ENCODE measurements around the gene KLF15.

KLF15 gene

DNA sequence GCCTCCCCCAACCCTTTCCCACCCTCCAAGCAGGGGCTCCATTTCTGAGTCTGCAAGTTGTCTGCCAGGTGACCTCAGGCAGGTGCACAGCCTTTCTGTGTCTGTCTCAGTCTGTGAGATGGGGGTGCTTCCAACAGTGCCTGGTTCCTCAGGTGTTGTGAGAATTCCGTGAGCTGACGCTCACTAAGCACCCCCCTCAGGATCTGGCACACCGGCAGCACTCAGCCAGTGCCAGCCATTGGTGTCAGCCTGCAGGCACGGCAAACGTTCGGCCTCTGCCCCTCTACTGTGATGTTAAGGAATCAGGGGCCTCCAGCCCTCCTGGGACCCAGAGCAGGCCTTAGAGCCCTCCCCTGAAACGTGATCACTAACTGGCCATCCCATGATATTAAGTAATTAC lies 2.4 kb downstream of the KLF15 start:
- Histone ChIP-seq H3K27ac (ENCODE audit: insufficient read depth, low read depth, low read length, poor library complexity, severe bottlenecking) (no peak overlapping the region), H3K9me3 (ENCODE audit: control insufficient read depth, low read length) (no peaks in the 10 kb centered on the region), H3K4me3 (ENCODE audit: insufficient read depth, low read depth, low read length) (no peak overlapping the region), H3K4me1 (ENCODE audit: control insufficient read depth, insufficient read depth, low read length) (peaks cover 7% of the 10 kb centered on the region), H3K36me3 (ENCODE audit: control insufficient read depth, insufficient read depth, low read length) (no peaks in the 10 kb centered on the region), H3K27me3 (ENCODE audit: control insufficient read depth, insufficient read depth, low read length, poor library complexity, severe bottlenecking) (peaks cover 31% of the 10 kb centered on the region)
- 76 to 83% methylated on average over 6 of the region's 7 CpGs for WGBS, 2 experiments

DNA sequence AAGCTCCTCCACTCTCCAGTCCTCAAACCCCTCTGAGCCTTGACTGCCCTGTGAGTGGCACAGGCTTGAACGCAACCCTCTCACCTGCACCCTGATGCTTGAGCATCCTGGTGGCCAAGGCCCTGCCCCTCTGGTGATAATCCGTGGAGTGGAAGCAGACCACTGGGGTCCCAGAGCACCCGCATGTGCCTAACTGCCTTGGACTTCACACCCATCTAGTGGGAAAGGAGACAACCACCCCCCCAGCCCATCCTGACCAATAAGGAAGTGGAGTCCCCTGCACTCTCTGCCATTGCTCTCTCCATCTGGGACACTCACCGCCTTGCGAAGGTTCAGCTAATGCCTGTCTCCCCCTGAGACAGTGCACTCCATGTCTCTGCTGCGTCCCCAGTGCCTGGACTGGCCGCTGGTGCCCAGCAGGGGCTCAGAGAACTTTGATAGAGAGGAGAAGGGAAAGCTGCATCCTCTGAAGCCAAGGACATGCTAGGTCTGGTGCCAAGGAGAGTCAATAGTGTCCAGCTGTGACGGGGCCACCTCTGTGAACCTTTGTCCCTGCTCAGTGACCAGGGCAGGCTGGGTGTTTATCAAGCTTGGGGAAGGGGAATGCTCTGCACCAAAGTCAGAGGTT lies 3.4 kb downstream of the KLF15 start:
- Histone ChIP-seq H3K4me3 (ENCODE audit: insufficient read depth, low read depth, low read length) (no peak overlapping the region), H3K27ac (ENCODE audit: insufficient read depth, low read depth, low read length, poor library complexity, severe bottlenecking) (no peak overlapping the region), H3K36me3 (ENCODE audit: control insufficient read depth, insufficient read depth, low read length) (no peaks in the 10 kb centered on the region), H3K4me1 (ENCODE audit: control insufficient read depth, insufficient read depth, low read length) (peaks cover 7% of the 10 kb centered on the region), H3K9me3 (ENCODE audit: control insufficient read depth, low read length) (no peaks in the 10 kb centered on the region), H3K27me3 (ENCODE audit: control insufficient read depth, insufficient read depth, low read length, poor library complexity, severe bottlenecking) (peaks cover 23% of the 10 kb centered on the region)
- WGBS, 2 experiments: 88 to 94% methylated on average over 8 of the region's 8 CpGs

DNA sequence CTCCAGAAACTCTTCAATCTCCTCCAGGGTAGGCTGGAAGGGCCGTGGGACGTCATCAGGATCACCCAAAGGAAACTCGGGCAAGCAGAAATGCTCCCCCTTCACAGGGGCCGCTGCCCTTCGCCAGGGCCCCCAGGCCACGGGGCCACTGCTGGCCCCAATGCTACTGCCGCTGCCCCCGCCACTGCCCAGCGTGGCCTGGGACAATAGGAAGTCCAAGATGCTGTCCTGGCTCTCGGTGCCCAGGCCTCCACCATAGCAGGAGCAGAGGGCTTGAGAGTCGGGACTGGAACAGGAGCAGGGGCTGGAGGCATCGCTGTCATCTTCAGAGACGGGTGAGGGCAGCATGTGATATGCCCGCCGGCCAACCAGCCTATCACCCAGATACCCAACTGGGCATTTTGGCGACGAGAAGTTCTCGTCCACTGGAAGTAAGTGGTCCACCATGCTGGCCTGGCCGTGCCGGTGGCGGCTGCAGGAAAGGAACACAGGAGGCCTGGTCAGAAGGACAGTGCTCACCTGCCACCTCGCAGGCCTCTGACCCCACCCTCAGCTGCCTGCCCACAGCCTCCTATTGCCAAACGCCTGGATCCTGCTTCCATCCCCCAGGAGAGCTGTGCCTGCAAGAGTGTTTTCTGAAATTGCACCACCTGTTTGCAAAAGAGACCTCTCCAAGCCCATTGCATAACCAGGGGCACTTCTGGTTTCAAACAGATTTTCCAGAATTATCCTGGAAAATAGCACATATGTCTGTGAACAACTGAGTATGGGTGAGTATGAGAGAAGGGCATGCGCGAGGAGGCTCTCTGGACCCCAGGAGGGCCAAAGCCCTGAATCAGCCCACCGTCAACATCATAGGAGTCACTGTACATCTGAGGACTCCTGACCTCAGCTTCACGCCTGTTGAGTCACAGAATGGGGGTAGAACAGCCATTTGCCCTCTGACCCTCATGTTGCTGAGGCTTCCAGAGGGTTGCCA lies 4.4 kb downstream of the KLF15 start:
- H3K9me3 ChIP-seq (ENCODE audit: control insufficient read depth, low read length): no peaks in the 10 kb centered on the region
- H3K4me1 ChIP-seq (ENCODE audit: control insufficient read depth, insufficient read depth, low read length): peaks cover 7% of the 10 kb centered on the region
- H3K4me3 ChIP-seq (ENCODE audit: insufficient read depth, low read depth, low read length): no peak overlapping the region
- H3K27me3 ChIP-seq (ENCODE audit: control insufficient read depth, insufficient read depth, low read length, poor library complexity, severe bottlenecking): peaks cover 12% of the 10 kb centered on the region
- WGBS, 2 experiments: 94 to 95% methylated on average over 27 of the region's 27 CpGs
- no peaks in the 10 kb centered on the region for H3K36me3 ChIP-seq (ENCODE audit: control insufficient read depth, insufficient read depth, low read length)
- no peak overlapping the region for H3K27ac ChIP-seq (ENCODE audit: insufficient read depth, low read depth, low read length, poor library complexity, severe bottlenecking)

DNA sequence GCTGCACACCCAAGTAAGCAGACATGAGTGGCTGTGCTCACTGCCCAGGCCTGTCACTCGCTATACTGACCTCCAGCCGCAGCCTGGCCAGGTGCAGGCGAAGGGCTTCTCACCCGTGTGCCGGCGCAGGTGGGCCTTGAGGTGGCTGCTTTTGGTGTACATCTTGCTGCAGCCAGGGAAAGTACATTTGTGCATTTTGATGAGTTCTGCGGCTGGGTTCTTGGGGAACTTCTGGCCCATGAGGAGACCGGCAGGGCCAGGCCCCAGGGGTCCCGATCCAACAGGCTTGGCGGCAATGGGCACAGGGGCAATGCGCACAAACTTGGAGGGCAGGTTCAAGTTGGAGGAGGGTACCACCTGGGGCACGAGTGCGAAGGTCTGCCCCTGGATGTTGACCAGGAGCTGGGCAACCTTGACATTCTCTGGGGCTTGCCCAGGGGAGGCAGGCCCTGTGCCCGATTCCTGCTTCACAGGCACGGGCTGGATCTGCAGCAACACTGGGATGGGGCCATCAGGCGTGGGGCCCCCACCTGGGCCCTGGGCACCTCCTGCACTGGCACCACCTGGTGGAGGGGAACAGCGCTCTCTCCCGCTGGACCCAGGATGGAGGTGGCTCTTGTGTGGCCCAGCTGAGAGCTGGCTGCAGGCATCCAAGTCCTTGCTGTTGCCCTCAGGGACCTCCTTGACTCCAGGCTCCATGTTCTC lies 5.3 kb downstream of the KLF15 start:
- Histone ChIP-seq H3K9me3 (ENCODE audit: control insufficient read depth, low read length) (no peaks in the 10 kb centered on the region), H3K36me3 (ENCODE audit: control insufficient read depth, insufficient read depth, low read length) (no peaks in the 10 kb centered on the region), H3K27ac (ENCODE audit: insufficient read depth, low read depth, low read length, poor library complexity, severe bottlenecking) (no peak overlapping the region), H3K4me3 (ENCODE audit: insufficient read depth, low read depth, low read length) (no peak overlapping the region), H3K4me1 (ENCODE audit: control insufficient read depth, insufficient read depth, low read length) (peaks cover 7% of the 10 kb centered on the region), H3K27me3 (ENCODE audit: control insufficient read depth, insufficient read depth, low read length, poor library complexity, severe bottlenecking) (peaks cover 9% of the 10 kb centered on the region)
- 95% methylated on average over 18 of the region's 18 CpGs for WGBS, 2 experiments

DNA sequence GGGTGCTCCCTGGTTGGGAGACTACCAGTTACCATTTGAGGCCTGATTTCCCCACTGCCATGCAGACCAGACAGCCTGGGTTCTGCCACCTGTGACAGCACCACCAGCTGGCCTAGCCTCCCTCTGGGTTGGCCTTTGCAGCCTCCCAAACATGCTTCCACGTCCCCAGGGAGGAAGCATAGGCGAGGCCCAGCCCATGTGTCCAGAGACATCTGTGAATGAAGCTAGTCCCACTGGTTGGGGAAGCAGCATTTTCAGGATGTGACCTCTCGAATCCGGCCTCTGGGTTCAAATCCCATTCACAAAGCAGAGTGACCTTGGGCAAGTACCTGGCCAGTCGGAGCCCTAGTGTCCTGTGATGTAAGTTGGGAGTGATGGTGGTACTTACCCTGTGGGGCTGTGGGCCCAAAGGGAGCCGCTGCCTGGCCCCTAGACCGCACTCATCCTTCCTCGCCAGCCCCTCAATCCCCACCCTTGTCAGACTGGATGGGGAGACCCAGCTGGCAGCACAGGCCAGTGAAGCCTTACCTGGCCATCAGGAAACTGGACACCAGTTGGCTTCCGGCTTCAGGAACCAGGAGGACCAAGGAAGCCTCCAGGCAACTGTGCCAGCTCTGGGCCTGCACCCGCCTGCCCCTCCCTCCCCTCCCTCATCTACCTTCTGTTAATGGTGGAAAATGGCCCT lies 6.0 kb downstream of the KLF15 start:
- H3K27me3 ChIP-seq (ENCODE audit: control insufficient read depth, insufficient read depth, low read length, poor library complexity, severe bottlenecking): peaks cover 2% of the 10 kb centered on the region
- H3K9me3 ChIP-seq (ENCODE audit: control insufficient read depth, low read length): no peaks in the 10 kb centered on the region
- no peak overlapping the region for H3K4me3 ChIP-seq (ENCODE audit: insufficient read depth, low read depth, low read length)
- no peak overlapping the region for H3K27ac ChIP-seq (ENCODE audit: insufficient read depth, low read depth, low read length, poor library complexity, severe bottlenecking)
- 92 to 94% methylated on average over 10 of the region's 10 CpGs for WGBS, 2 experiments
- peaks cover 3% of the 10 kb centered on the region for H3K4me1 ChIP-seq (ENCODE audit: control insufficient read depth, insufficient read depth, low read length)
- H3K36me3 ChIP-seq (ENCODE audit: control insufficient read depth, insufficient read depth, low read length): no peaks in the 10 kb centered on the region

DNA sequence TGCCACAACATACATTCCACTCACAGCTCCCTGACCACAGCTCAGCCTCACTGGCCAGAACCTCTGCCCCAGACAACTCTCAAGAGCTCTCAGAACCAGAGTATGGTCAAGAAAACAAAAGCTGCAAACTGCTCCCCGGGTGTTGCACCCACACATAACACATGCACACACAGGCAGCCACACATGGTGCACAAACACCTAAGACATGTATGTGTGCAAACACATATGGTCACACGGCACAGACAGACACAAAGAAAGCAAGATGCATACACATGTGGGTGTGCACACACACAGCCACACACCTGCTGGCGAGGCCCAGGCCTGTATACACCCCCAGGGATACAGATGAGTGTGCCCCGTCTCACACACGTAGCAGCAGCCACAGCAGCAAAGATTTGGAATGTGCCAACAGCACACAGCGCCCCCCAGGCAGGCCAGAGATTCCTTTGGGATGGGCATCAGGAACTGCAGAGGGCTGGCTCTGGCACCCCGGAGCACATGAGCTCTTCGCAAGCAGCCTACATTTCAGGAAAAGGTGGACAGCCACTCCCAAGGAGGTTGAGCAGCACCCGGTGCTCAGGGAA lies 6.6 kb downstream of the KLF15 start:
- H3K36me3 ChIP-seq (ENCODE audit: control insufficient read depth, insufficient read depth, low read length): no peaks in the 10 kb centered on the region
- no peaks in the 10 kb centered on the region for H3K27me3 ChIP-seq (ENCODE audit: control insufficient read depth, insufficient read depth, low read length, poor library complexity, severe bottlenecking)
- no peaks in the 10 kb centered on the region for H3K9me3 ChIP-seq (ENCODE audit: control insufficient read depth, low read length)
- H3K27ac ChIP-seq (ENCODE audit: insufficient read depth, low read depth, low read length, poor library complexity, severe bottlenecking): no peak overlapping the region
- WGBS, 2 experiments: 91 to 93% methylated on average over 9 of the region's 9 CpGs
- H3K4me1 ChIP-seq (ENCODE audit: control insufficient read depth, insufficient read depth, low read length): no peaks in the 10 kb centered on the region
- no peak overlapping the region for H3K4me3 ChIP-seq (ENCODE audit: insufficient read depth, low read depth, low read length)

DNA sequence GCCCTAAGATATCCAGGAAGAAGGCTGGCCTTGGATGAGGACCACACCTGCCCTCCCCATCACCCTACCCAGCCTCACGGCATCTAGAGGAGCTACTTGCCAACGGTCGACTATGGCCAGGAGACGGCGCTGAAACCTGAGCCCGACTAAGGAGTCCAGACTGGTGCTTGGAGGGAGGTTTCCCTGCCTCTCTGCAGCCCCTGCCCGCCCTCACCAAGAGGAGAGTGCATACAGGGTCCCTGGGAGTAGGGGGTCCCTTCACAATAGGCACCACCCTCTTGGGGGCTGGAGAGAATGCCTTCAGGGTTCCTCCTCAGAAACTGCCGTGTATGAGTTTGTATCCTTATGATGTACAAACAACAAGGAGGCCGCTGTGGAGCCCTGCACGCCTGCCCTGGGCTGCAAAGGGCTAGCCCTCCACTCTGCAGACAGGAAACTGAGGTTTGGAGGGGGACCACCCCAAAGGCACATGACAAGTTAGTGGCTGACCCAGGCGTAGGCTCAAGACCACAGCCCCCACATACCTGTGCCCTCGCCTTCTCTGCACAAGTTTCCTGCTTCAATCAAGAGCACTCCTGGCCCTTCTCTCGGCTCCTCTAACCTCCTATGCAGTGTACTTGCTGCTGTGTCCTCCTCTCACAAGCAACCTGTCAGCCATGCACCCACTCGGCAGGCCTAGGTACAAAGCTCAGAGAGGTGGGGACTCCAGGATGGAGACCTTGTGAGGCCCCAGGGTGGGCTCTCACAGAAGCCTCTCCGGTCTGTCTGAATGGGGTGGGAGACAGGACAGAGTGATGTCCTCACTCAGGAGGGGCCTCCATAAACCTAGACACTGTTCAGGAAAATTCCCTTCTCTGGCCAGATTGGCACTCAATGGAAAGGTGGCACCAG lies 7.4 kb downstream of the KLF15 start:
- Histone ChIP-seq H3K4me3 (ENCODE audit: insufficient read depth, low read depth, low read length) (no peak overlapping the region), H3K36me3 (ENCODE audit: control insufficient read depth, insufficient read depth, low read length) (no peaks in the 10 kb centered on the region), H3K9me3 (ENCODE audit: control insufficient read depth, low read length) (no peaks in the 10 kb centered on the region), H3K4me1 (ENCODE audit: control insufficient read depth, insufficient read depth, low read length) (no peaks in the 10 kb centered on the region), H3K27ac (ENCODE audit: insufficient read depth, low read depth, low read length, poor library complexity, severe bottlenecking) (no peak overlapping the region), H3K27me3 (ENCODE audit: control insufficient read depth, insufficient read depth, low read length, poor library complexity, severe bottlenecking) (no peaks in the 10 kb centered on the region)
- 84 to 86% methylated on average over 15 of the region's 15 CpGs for WGBS, 2 experiments

DNA sequence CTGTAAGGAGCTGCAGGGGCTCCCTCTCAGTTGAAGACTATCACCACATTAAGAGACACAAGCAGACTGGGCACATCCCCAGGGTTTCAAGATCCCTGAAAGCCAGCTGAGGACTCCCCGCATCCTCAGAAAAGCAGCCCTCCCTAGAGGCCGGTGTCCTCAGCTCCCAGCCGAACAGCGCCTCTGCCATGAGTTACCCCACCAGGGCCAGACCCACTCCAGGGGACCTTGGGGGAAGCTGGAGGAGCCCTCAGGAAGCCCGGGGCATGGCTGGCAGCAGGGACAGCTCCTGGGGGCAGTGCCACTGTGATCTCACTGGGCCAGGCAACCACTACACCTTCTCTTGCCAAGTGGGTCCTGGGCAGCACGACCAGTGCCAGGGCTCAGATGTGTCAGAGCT lies 8.1 kb downstream of the KLF15 start:
- no peaks in the 10 kb centered on the region for H3K4me1 ChIP-seq (ENCODE audit: control insufficient read depth, insufficient read depth, low read length)
- WGBS, 2 experiments: 95% methylated on average over 6 of the region's 6 CpGs
- H3K9me3 ChIP-seq (ENCODE audit: control insufficient read depth, low read length): no peaks in the 10 kb centered on the region
- H3K4me3 ChIP-seq (ENCODE audit: insufficient read depth, low read depth, low read length): no peak overlapping the region
- H3K36me3 ChIP-seq (ENCODE audit: control insufficient read depth, insufficient read depth, low read length): no peaks in the 10 kb centered on the region
- no peak overlapping the region for H3K27ac ChIP-seq (ENCODE audit: insufficient read depth, low read depth, low read length, poor library complexity, severe bottlenecking)
- no peaks in the 10 kb centered on the region for H3K27me3 ChIP-seq (ENCODE audit: control insufficient read depth, insufficient read depth, low read length, poor library complexity, severe bottlenecking)

DNA sequence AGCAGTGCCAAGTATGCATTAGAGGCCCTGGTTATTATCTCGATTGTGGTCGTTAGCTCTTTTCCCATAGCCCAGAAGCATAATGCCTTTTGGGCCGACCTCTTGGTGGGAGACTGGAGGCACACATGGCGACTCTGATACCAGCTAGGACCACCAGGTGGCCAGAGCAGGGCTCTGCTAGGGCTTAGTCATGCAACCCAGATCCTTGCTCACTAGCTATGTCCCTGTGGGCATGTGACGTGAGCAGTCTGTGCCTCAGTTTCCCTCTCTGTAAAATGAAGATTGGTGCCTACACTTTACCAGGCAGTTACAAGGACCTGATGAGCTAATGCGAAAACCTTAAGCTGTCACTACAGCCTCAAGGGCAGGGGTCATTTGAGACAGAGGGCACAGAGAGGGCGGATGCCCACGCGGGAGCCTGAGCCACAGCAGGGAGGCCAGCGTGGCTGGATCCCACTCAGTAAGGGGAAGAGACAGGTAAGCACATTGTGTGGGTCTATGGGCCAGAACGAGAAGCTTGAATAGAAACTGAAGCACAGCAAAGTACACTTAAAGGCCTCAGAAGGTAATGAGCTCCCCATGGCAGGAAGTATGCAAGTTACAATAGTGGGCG lies 8.8 kb downstream of the KLF15 start:
- no peak overlapping the region for H3K27ac ChIP-seq (ENCODE audit: insufficient read depth, low read depth, low read length, poor library complexity, severe bottlenecking)
- H3K36me3 ChIP-seq (ENCODE audit: control insufficient read depth, insufficient read depth, low read length): no peaks in the 10 kb centered on the region

More for the DNA sequence above, 8.8 kb downstream of the KLF15 start:
- Histone ChIP-seq H3K4me1 (ENCODE audit: control insufficient read depth, insufficient read depth, low read length) (no peaks in the 10 kb centered on the region), H3K27me3 (ENCODE audit: control insufficient read depth, insufficient read depth, low read length, poor library complexity, severe bottlenecking) (no peaks in the 10 kb centered on the region), H3K9me3 (ENCODE audit: control insufficient read depth, low read length) (no peaks in the 10 kb centered on the region), H3K4me3 (ENCODE audit: insufficient read depth, low read depth, low read length) (no peak overlapping the region)
- 91 to 93% methylated on average over 12 of the region's 12 CpGs for WGBS, 2 experiments

Data from ectodermal cell (in vitro differentiated cells).